D721Med (cell line): ENCODE data around the gene RPL18.

Experiments used
- DNase-seq: peaks from one replicate; pipeline ENCODE4 v3.0.0; 2011; ENCODE audit warnings: low spot score; ENCODE audit not compliant: insufficient read length
- FAIRE-seq: peaks from 2 replicates; lab custom pipeline; 2011; peaks lifted over from hg19 to GRCh38; lab: Jason Lieb, UNC
- TF ChIP-seq, protein P1 (sequence below): IDR thresholded peaks from 2 replicates; pipeline ENCODE4 v1.5.1; 2012; ENCODE audit warnings: mild to moderate bottlenecking, control low read depth; ENCODE audit not compliant: insufficient read depth; ENCODE audit errors: missing control alignments

RPL18 gene

DNA sequence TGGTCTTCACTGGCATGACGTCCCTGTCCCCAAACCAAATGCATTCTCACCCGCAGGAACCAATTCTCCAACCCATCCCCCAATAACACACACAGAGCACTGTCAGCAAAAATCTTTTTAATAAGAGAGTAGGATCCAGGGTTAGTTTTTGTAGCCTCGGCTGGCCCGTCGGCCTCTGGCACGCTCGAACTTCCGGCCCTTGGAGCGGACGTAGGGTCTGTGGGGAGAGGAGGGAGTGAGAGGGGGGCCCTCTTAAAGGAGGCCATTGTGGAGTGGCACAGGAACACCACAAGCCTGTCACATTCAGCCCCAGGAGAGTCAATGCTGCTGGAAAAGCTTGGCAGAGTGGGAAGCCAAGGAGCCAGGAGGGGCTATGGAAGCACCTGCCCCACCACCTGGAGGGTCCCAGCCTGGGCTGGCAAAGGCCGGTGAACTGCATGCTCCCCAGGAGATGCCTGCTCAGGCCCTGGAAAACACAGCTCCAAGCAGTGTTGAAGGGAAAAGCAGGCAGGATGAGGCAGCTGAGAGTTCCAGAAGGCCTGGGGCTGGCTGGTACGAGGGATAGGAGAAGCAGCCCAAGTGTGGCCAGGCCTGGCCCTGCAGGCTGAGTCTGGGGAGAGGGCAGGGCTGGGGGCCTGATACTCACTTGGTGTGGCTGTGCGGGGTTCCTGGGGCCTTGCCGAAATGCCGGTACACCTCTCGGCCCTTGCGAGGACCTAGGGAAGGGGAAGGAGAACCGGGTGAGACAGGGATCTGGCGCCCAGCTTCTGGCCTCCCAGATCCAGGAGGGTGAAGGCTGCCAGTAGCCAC is 3.5 kb downstream of the RPL18 start:
- TF ChIP-seq, protein P1, sequence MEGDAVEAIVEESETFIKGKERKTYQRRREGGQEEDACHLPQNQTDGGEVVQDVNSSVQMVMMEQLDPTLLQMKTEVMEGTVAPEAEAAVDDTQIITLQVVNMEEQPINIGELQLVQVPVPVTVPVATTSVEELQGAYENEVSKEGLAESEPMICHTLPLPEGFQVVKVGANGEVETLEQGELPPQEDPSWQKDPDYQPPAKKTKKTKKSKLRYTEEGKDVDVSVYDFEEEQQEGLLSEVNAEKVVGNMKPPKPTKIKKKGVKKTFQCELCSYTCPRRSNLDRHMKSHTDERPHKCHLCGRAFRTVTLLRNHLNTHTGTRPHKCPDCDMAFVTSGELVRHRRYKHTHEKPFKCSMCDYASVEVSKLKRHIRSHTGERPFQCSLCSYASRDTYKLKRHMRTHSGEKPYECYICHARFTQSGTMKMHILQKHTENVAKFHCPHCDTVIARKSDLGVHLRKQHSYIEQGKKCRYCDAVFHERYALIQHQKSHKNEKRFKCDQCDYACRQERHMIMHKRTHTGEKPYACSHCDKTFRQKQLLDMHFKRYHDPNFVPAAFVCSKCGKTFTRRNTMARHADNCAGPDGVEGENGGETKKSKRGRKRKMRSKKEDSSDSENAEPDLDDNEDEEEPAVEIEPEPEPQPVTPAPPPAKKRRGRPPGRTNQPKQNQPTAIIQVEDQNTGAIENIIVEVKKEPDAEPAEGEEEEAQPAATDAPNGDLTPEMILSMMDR, result no peak
- DNase-seq (no peak), FAIRE-seq (no peak)

DNA sequence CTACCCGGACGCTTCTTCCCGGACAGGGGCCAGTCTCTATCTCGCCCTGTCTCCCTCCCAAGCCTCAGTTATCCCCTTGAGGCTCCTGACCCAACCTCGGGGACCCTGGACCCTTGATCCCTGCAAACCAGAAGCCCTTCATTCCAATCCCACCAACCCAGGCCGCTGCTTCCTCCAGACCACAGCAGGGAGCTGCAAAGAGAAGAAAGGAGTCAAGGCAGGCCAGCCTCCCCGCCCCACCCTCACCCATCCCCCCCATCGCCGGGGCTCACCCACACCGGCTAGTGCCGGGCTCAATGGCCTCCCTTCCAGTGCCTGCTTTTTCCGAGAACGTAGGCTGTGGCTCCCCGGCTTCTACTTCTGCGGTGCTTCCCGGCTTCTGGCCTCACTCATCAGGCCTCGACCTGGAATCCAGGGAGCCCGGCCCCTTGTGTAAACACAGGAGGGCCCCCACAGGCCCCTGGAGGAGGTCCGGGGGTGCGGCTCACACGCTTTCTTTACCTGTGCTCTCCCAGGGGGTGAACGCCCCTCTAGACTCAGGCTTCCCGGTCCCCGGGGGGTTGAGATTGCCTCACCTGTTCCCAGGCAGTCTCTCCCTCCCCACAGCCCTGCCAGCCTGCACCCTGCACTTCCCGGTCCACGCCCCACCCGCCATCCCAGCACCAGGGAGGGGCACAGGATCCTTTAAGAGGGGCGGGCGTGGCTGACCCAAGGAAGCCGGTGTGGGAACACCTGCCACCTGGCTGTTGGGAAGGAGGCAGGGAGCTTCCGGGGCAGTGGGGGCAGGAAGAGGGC is 4.3 kb downstream of the RPL18 start, which contains the start of gene FAM83E:
Gene FAM83E, minus strand, starts transcription at position 641 of the 795 bp plus-strand sequence. CDS start 1,704 bp downstream, outside the sequence.
- no peak for FAIRE-seq
- TF ChIP-seq, protein P1, result no peak
- no peak for DNase-seq

DNA sequence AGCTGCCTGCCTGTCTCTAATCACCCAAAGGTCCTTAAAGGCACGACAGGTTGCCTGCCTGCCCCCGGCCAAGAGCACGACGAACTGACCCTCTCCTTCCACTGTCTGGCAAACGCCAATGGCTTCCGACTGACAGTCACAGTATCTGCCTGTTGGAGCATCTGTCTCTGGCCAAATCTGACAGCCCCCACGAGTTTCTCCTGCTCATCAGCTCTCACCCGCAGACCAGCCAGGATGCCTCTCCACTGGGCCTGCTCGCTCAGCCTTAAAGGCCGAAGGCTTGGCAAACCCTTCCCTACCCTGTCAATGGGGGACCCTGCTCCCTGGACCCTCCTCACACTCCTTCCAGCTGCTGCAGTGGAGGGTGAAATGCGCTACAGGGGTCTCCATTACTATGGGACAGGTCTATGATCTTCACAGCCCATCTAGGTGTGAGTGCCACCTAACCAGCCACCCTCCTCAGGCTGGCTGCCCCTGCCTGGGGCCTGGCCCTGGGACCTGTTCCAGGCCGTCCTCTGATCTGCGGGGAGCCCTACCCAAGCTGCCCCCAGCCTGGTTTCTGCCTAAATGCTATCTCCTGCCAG is 5.0 kb downstream of the RPL18 start:
- no peak for DNase-seq
- FAIRE-seq, result no peak
- TF ChIP-seq, protein P1, result no peak

DNA sequence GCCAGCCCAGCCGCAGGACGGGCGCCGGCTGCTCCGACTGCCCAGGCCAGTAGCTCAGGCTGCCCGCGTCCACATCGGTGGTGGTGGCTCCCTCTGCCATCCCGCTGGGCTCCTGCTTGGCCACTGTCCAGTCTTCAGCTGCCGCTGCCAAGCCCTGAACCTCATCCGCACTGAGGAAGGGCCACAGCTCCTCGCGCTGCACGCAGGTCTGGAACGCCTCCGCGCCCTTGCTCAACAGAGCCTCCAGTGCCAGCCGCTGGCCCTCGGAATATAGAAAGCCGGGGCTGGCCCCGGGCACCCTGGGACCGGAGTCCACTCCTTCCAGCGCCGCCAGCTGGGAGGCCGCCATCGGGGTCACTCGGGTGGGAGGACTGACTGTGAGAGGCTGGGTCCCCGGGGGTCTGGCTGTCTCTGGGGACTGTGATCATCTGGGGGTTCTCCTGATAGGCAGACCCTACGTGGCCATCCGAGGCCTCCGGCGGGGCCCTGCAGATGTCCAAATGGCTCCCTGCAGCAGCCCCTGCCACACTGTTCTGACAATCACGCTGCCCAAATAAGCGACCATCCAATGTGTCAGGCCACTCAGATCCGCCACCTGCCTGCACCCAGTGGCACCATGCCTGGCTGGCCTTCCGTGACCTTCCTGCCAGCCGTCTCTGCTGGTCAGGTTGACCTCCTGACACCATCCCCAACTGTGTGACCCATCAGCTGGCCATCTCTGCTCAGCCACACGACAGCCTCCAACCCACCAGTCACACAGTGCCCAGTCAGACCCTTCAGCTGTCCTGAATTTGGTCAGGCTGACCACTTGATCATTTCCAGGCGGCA is 5.7 kb downstream of the RPL18 start:
- FAIRE-seq, result no peak
- TF ChIP-seq, protein P1, result no peak
- DNase-seq, result no peak

DNA sequence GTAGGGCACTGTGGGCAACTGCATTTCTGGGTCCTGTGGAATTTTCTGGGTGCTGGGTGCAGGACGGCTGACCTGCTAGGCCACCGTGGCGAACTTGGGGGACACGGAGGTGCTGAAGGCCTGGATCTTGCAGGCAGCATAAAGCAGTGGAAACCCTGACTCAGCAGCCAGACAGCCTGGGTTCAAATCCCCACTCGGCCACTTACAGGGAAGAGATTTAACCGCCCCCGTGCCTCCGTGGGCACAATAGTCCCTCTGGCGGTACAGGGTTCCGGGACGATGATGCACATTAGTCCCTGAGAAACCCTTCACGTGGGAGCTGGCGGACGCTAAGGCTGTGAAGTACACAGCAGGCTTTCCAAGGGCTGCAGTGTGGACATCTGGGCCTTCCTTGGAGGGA is 7.1 kb downstream of the RPL18 start:
- TF ChIP-seq, protein P1, result no peak
- FAIRE-seq (no peak), DNase-seq (no peak)

DNA sequence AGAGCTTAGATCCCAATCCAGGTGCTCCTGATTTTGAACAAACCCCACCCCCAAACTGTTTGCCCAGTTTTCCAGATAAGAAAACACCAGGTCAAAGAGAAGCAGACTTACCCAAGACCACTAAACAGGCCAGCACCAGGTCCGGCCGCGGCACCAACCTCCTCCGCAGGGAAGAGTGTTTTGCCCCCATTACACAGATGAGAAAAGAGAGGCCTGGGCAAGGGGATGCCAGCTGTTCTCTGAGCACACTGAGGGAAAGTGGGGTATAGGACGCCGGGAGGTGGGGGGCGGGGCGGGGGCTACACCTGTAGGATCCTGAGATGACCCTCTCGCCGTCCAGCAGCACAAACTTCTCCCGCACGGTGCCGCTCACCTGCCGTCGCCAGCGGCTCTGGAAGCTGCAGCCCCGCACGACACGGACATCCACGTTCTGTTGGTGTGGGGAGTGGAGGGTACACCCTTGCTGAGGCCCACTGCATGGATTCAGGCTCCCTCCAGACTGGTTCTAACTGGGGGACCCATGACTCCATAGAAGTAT is 9.3 kb downstream of the RPL18 start:
- TF ChIP-seq, protein P1, result no peak
- DNase-seq (no peak), FAIRE-seq (no peak)
